Glutamatergic neuron (in vitro differentiated cells): ENCODE data around the gene UBR4. TPM values are rescaled to one million over a fixed set of nuclear protein-coding genes. Genes with fewer than 3 reads are reported as not detected.
A peak's percentile ranks its signal among the peaks of the same experiment; 100 is the strongest.
"Not testable (repeated sequence)": the region's sequence is repeated elsewhere in the genome, so short reads cannot be mapped to it uniquely, and the experiment has no call there.

Experiments
- DNase-seq: peaks from one replicate; pipeline ENCODE4 v3.0.0; 2022
- H3K27ac Mint-ChIP-seq: one replicate; pipeline ENCODE4 v1.8.0; 2020; ENCODE audit warnings: mild to moderate bottlenecking, mixed read lengths, inconsistent platforms; ENCODE audit not compliant: unreplicated experiment
- H3K27me3 Mint-ChIP-seq: one replicate; pipeline ENCODE4 v1.8.0; 2020; ENCODE audit warnings: mild to moderate bottlenecking, moderate library complexity, mixed read lengths, inconsistent platforms; ENCODE audit not compliant: unreplicated experiment
- H3K36me3 Mint-ChIP-seq: one replicate; pipeline ENCODE4 v1.8.0; 2020; ENCODE audit warnings: mild to moderate bottlenecking, mixed read lengths, inconsistent platforms; ENCODE audit not compliant: unreplicated experiment
- H3K4me1 Mint-ChIP-seq: one replicate; pipeline ENCODE4 v1.8.0; 2020; ENCODE audit warnings: mild to moderate bottlenecking, low read depth, mixed read lengths, inconsistent platforms; ENCODE audit not compliant: unreplicated experiment
- H3K4me3 Mint-ChIP-seq: one replicate; pipeline ENCODE4 v1.8.0; 2020; ENCODE audit warnings: mild to moderate bottlenecking, mixed read lengths, inconsistent platforms; ENCODE audit not compliant: unreplicated experiment
- H3K9me3 Mint-ChIP-seq: one replicate; pipeline ENCODE4 v1.8.0; 2020; ENCODE audit warnings: mild to moderate bottlenecking, moderate library complexity, mixed read lengths, inconsistent platforms; ENCODE audit not compliant: unreplicated experiment
- long read RNA-seq: library from polyadenylated mRNA; unstranded; transcript quantifications from one replicate; pipeline ENCODE4 v2.0.0, GENCODE V29; 2020; ENCODE audit not compliant: unreplicated experiment
- total RNA-seq: library from RNA; stranded (reverse); fragmentation: NEBNext Ultra II Directional; extraction: Animal tissue kit (Norgen Biotek cat#: 25700); gene quantifications from one replicate; pipeline ENCODE4 v1.2.1, GENCODE V29; 2021; ENCODE audit not compliant: unreplicated experiment
- TF ChIP-seq, protein P1 (sequence below): fragments of 200-600 bp; sonication (generic); IDR thresholded peaks from one replicate; pipeline ENCODE4 v1.5.0; 2021; ENCODE audit not compliant: partially characterized antibody, unreplicated experiment

The UBR4 gene
- total RNA-seq, result 176 TPM
- long read RNA-seq, partial matches to known transcripts, result 3 of 6 reads
- long read RNA-seq, other reads (novel, unspliced or antisense), result 2 of 6 reads

DNA sequence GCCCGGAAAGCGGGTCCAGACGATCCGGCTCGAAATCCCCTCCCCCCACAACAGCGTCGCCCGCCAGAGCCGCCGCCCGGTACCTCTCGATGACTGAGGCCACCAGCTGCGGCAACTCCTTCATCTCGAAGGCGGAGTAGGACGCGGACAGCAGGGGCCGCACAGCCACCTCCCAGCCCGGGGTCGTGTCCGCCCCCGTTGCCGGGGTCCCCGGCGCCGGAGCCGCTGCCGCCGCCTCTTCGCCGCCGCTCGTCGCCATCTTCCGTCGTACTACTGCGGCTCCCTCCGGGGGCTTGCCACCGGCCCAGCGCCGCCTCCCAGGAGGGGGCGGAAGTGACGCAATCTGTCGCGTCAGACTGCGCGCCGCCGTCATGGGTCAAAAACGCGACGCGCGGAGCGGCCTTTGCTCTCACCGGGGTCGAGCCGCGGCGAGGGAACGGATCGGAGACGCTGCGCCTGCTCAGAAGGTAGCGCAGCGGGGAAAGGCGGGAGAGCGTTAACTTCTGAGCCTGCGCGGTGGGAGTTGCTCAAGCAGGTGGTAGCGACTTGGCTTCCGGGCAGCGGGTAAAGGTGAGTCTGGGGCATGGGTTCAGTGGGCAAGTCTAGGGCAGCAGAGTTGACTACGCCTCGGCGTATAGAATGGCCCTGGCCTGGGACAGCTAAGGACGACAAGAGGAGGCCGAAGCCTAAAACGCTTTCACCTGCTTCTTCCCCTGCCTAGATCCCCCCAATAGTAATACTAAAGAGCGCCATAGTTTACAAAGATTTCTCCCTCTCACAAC, at the start of gene UBR4:
Gene UBR4, minus strand, starts transcription at position 277 of the 782 bp plus-strand sequence. Its CDS starts 18 bp downstream, at position 259.
- DNase-seq, result peak; percentile 97
- peak within 1 kb of the TSS; percentile 91 for H3K4me3 Mint-ChIP-seq
- H3K9me3 Mint-ChIP-seq, result no peaks in the 10 kb centered on the region
- TF ChIP-seq, protein P1, sequence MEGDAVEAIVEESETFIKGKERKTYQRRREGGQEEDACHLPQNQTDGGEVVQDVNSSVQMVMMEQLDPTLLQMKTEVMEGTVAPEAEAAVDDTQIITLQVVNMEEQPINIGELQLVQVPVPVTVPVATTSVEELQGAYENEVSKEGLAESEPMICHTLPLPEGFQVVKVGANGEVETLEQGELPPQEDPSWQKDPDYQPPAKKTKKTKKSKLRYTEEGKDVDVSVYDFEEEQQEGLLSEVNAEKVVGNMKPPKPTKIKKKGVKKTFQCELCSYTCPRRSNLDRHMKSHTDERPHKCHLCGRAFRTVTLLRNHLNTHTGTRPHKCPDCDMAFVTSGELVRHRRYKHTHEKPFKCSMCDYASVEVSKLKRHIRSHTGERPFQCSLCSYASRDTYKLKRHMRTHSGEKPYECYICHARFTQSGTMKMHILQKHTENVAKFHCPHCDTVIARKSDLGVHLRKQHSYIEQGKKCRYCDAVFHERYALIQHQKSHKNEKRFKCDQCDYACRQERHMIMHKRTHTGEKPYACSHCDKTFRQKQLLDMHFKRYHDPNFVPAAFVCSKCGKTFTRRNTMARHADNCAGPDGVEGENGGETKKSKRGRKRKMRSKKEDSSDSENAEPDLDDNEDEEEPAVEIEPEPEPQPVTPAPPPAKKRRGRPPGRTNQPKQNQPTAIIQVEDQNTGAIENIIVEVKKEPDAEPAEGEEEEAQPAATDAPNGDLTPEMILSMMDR, result no peak
- no peaks in the 10 kb centered on the region for H3K27me3 Mint-ChIP-seq
- H3K27ac Mint-ChIP-seq, result peak within 1 kb of the TSS; percentile 92
- no peaks in the 10 kb centered on the region for H3K36me3 Mint-ChIP-seq
- peaks cover 13% of the 10 kb centered on the region for H3K4me1 Mint-ChIP-seq

DNA sequence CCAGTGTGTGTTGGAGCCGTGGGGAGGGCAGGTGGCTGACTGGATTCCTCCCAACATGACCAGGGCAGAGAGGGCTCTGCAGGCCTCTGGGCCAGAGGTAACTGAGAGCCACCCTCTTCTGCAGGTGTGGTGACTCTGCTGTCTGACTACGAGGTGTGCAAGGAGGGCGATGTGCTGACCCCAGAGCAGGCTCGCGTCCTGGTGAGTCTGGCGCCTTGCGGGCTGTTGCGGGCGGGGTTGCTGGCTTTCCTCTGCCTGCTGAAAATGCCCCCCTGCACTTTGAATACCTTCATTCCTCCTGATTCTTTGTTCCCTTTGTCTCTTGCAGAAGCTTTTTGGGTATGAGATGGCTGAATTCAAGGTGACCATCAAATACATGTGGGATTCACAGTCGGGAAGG, 48.3 kb upstream of the UBR4 start:
- Mint-ChIP-seq H3K9me3 (peaks cover 1% of the 10 kb centered on the region), H3K27me3 (peaks cover 5% of the 10 kb centered on the region), H3K36me3 (no peaks in the 10 kb centered on the region), H3K4me3 (no peak overlapping the region), H3K4me1 (no peaks in the 10 kb centered on the region), H3K27ac (no peak overlapping the region)
- no peak for DNase-seq
- TF ChIP-seq, protein P1, result no peak

DNA sequence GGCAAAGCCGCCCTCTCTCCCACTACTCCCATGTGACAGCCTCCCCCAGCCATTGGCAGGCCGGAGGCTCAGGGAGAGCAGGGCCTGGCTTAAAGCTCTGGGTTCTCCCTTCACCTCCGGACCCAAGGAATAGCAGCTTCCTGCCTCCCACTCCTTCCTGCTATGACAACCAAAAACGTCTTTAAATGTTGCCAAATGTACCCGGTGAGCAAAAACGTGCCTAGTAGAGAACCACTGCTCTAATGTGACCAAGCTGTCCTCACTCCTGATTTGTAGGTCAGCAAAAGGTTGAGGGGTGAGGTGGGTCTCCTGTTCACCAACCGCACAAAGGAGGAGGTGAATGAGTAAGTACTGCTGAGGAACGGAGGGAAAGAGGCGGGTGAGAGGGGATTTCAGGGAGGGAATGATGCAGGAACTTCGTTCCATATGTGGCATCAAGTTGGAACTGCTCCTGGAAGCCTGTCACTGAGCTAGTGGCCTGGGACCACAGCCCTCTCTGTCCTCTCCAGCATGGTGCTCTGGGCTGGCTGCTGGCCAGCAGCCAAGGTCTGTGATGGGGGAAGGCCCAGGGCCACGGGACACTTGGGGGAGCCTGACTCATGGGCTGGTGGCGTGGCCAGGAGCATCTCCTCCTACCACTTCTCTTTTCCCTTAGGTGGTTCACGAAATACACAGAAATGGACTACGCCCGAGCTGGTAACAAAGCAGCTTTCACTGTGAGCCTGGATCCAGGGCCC, 47.3 kb upstream of the UBR4 start:
- H3K36me3 Mint-ChIP-seq, result no peaks in the 10 kb centered on the region
- H3K27me3 Mint-ChIP-seq, result peaks cover 1% of the 10 kb centered on the region
- H3K27ac Mint-ChIP-seq, result peak overlapping the region; percentile 31
- TF ChIP-seq, protein P1, result no peak
- peaks cover 4% of the 10 kb centered on the region for H3K4me1 Mint-ChIP-seq
- no peak overlapping the region for H3K4me3 Mint-ChIP-seq
- H3K9me3 Mint-ChIP-seq, result peaks cover 5% of the 10 kb centered on the region
- DNase-seq, result no peak

DNA sequence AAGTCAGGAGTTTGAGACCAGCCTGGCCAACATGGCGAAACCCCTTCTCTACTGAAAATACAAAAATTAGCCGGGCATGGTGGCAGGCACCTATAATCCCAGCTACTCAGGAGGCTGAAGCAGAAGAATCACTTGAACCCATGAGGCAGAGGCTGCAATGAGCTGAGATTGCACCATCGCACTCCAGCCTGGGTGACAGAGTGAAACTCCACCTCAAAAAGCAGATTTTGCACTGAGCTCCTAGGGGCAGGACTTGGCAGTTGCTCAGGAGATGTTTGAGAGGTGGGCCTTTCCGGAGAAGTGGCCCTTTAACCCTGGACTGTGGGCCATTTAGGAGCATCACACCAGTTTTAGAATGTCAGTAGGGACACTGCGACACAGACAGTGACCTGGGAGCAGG, 46.2 kb upstream of the UBR4 start:
- H3K4me3 Mint-ChIP-seq, H3K9me3 Mint-ChIP-seq, H3K27ac Mint-ChIP-seq, H3K27me3 Mint-ChIP-seq, DNase-seq, H3K36me3 Mint-ChIP-seq, H3K4me1 Mint-ChIP-seq: not testable (repeated sequence)

DNA sequence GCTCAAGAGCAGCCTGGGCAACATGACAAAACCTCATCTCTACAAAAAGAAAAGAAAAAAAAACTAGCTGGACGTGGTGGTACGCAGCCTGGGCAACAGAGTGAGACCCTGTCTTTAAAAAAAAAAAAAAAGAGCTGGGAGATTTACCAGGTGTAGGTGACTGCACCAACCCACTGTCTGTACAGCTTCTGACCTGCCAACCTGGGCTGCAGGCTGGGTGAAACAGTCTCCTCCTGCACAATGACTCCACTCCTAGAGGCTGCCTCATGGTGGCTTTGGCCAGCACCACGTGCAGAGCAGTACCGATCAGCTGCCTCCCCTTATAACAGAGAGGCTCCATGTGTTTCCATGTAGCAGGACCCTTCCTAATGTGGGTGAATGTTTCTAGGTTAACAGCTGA, 45.2 kb upstream of the UBR4 start:
- no peak overlapping the region for H3K4me3 Mint-ChIP-seq
- no peak overlapping the region for H3K27ac Mint-ChIP-seq
- no peak for DNase-seq
- H3K9me3 Mint-ChIP-seq, result peaks cover 7% of the 10 kb centered on the region
- H3K27me3 Mint-ChIP-seq, result peaks cover 1% of the 10 kb centered on the region
- H3K4me1 Mint-ChIP-seq, result peaks cover 8% of the 10 kb centered on the region
- TF ChIP-seq, protein P1, result no peak
- H3K36me3 Mint-ChIP-seq, result no peaks in the 10 kb centered on the region
